DOHH2 (cell line): Measurements from ENCODE around the gene GRPEL2.

Experiments used
- CTCF ChIP-seq: fragments of 200-600 bp; sonication (generic); IDR thresholded peaks from one replicate; pipeline ENCODE4 v1.5.1; 2014; ENCODE audit warnings: antibody characterized with exemption, mild to moderate bottlenecking, low read depth, low read length; ENCODE audit not compliant: poor library complexity, severe bottlenecking
- EZH2phosphoT487 ChIP-seq: fragments of 200-600 bp; sonication (generic); IDR thresholded peaks from 2 replicates; pipeline ENCODE4 v1.6.1; 2017; ENCODE audit warnings: borderline replicate concordance, mild to moderate bottlenecking, antibody characterized with exemption, low read length, moderate library complexity, mixed read lengths

DNA sequence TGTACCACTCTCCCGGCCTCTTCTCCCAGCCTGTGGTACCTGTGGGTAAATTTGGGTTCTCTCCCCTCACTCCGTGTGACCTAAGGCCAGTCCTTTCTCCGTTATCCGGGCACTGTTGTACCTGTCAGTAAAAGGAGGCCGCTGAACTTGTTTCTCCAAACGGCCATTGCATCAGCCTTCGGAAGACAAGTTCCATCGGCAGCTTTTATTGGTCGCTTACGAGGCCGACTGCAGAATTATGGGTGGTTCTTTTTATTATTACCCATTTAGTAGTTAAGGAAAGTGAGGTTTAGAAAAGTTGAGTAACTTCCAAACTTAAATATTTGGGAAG lies 558 bp downstream of the GRPEL2 start:
- TF ChIP-seq CTCF (no peak), EZH2phosphoT487 (no peak)
